ENCODE data around the gene MKRN3. TPM values are rescaled to one million over a fixed set of nuclear protein-coding genes. Genes with fewer than 3 reads are reported as not detected.

MKRN3 gene
- total RNA-seq, 3 donors from 2014 or later, result 0.16 to 0.98 TPM; not detected in 1

DNA sequence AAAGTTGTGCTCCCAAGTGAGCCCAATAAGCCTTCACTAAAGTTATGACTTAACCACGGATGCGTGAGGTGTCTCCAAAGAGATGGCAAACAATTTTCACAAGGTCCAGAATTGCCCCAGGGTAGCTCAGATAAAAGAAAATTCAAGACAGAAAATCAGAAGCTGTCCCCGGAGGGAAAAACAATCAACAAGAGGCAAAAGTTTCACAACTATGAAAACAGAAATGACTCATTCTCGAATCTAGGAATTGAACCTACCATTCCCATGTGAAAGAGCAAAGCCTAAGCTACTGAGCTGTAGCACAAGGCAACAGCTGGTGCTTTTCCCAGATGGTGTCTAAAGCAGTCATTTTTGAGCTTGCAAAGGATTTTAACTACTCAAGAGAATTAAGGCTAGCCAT lies 33.5 kb upstream of the MKRN3 start:
- DNase-seq (ENCODE audit: low spot score in 2 of 2), result no peak
- no peaks in the 10 kb centered on the region for H3K4me1 ChIP-seq
- no peak overlapping the region for H3K4me3 ChIP-seq
- no peaks in the 10 kb centered on the region for H3K9me3 ChIP-seq
- intact Hi-C loops (cut with DNase I; ENCODE audit: low total_unique reads), result no loop called here
- no peak for TF ChIP-seq CTCF (IDR thresholded peaks at IDR 0.05)
- TF ChIP-seq POLR2AphosphoS5 (IDR thresholded peaks at IDR 0.05), result no peak
- no peak for TF ChIP-seq POLR2A (IDR thresholded peaks at IDR 0.05)
- H3K36me3 ChIP-seq, result no peaks in the 10 kb centered on the region
- no peaks in the 10 kb centered on the region for H3K27me3 ChIP-seq
- H3K27ac ChIP-seq, result no peak overlapping the region

DNA sequence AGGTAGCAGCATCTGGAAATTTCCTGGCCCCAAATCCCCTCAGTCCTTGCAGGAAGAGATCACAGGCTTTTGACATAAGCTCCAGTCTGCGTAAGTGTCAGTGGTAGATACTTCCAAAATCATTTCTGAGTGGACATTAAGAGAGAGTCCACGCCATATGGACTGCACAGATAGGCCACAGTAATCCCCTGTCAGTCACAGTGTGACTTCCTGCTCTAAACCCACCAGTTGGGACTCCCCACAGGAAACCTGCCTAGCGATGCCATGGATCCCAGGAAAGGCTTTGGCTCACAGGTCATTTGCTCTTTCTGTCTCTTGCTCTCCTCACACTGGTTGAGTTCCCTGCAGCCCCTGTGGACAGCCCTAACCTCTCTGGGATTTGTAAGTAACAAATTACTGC lies 28.8 kb upstream of the MKRN3 start:
- H3K4me1 ChIP-seq, result no peaks in the 10 kb centered on the region
- H3K27me3 ChIP-seq, result no peaks in the 10 kb centered on the region
- no peaks in the 10 kb centered on the region for H3K9me3 ChIP-seq
- no peak overlapping the region for H3K4me3 ChIP-seq
- H3K27ac ChIP-seq, result no peak overlapping the region
- intact Hi-C loops (cut with DNase I; ENCODE audit: low total_unique reads), result no loop called here
- no peaks in the 10 kb centered on the region for H3K36me3 ChIP-seq
- no peak for DNase-seq (ENCODE audit: low spot score in 2 of 2)
- TF ChIP-seq CTCF (IDR thresholded peaks at IDR 0.05) (no peak), POLR2A (IDR thresholded peaks at IDR 0.05) (no peak), POLR2AphosphoS5 (IDR thresholded peaks at IDR 0.05) (no peak)

GRCh38 chr15:23538648-23539047 lies 26.8 kb upstream of the MKRN3 start:
- TF ChIP-seq CTCF (IDR thresholded peaks at IDR 0.05) (no peak), POLR2AphosphoS5 (IDR thresholded peaks at IDR 0.05) (no peak), POLR2A (IDR thresholded peaks at IDR 0.05) (no peak)
- no peaks in the 10 kb centered on the region for H3K36me3 ChIP-seq
- intact Hi-C loops (cut with DNase I; ENCODE audit: low total_unique reads), result no loop called here
- H3K27me3 ChIP-seq, result no peaks in the 10 kb centered on the region
- H3K27ac ChIP-seq, result no peak overlapping the region
- H3K4me1 ChIP-seq, result no peaks in the 10 kb centered on the region
- H3K4me3 ChIP-seq, result no peak overlapping the region
- no peaks in the 10 kb centered on the region for H3K9me3 ChIP-seq
- no peak for DNase-seq (ENCODE audit: low spot score in 2 of 2)

DNA sequence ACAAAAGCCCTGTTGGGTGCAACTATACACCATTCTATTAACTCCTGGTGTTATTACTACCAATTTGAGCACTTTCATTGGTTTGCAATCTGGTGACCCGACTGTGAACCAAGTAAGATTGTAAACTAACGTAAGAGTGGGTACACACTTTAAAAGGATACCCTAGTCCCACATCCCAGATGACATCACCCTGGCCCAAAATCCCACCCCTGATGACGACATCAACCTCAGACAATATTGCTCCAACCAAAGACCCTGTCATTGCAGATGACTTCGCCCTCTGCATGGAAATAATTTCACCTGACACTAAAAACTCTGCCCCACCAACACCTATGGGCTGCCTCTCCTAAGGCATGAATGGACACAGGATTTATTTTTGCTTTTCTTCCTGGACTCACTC lies 25.6 kb upstream of the MKRN3 start:
- TF ChIP-seq CTCF (IDR thresholded peaks at IDR 0.05), result no peak
- TF ChIP-seq POLR2AphosphoS5 (IDR thresholded peaks at IDR 0.05), result no peak
- TF ChIP-seq POLR2A (IDR thresholded peaks at IDR 0.05), result no peak
- DNase-seq (ENCODE audit: low spot score in 2 of 2), result no peak
- intact Hi-C loops (cut with DNase I; ENCODE audit: low total_unique reads), result no loop called here

DNA sequence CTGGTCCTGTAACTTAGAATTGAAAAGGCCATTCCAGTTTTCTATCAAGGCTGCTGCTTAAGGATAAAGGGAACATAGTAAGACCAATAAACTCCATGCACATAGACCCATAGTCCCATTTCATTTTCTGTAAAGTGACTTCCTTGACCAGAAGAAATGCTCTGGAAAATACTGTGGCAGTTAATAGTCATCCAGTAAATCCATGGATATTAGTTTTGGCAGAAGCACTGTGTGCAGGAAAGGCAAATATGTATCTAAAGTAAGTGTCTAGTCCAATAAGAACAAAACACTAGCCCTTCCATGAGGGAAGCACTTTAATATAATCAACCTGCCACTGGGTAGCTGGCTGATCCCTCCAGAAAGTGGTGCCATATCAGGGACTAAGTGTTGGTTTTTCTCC lies 19.3 kb upstream of the MKRN3 start:
- Histone ChIP-seq H3K27me3 (no peaks in the 10 kb centered on the region), H3K27ac (no peak overlapping the region), H3K36me3 (no peaks in the 10 kb centered on the region), H3K9me3 (no peaks in the 10 kb centered on the region), H3K4me3 (no peak overlapping the region), H3K4me1 (no peaks in the 10 kb centered on the region)
- no peak for DNase-seq (ENCODE audit: low spot score in 2 of 2)
- TF ChIP-seq CTCF (IDR thresholded peaks at IDR 0.05) (no peak), POLR2AphosphoS5 (IDR thresholded peaks at IDR 0.05) (no peak), POLR2A (IDR thresholded peaks at IDR 0.05) (no peak)
- intact Hi-C loops (cut with DNase I; ENCODE audit: low total_unique reads), result no loop called here

More for the DNA sequence above, 25.6 kb upstream of the MKRN3 start:
- Histone ChIP-seq H3K9me3 (no peaks in the 10 kb centered on the region), H3K4me3 (no peak overlapping the region), H3K4me1 (no peaks in the 10 kb centered on the region), H3K27me3 (no peaks in the 10 kb centered on the region), H3K27ac (no peak overlapping the region), H3K36me3 (no peaks in the 10 kb centered on the region)

All from breast epithelium (tissue), 4 donors.